DMS53 (cell line): ENCODE data around the gene SSPN.
"Not testable (repeated sequence)": the region's sequence is repeated elsewhere in the genome, so short reads cannot be mapped to it uniquely, and the experiment has no call there.

ENCODE experiments used
- DNase-seq: peaks from one replicate; lab custom pipeline; 2025; lab: John Stamatoyannopoulos, UW

The SSPN gene

DNA sequence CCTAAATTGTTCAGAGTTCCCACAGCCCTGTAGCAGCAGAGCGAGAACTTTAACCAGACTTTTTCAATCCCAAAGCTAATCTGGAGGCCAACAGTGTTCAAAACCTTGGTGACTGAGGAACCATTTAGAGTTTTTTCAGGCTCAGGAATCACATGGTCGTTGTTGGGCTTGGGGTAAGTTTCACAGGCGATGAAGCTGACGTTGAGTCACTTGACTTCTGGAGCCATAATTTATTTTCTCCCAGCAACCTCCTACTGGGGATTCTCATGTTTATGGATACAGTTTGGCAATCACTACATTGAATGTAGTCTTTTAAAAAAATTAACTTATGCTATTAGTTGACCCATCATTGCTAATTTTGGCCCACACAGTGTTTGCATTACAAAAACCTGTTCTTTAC is 34.5 kb downstream of the SSPN start:
- no peak for DNase-seq

DNA sequence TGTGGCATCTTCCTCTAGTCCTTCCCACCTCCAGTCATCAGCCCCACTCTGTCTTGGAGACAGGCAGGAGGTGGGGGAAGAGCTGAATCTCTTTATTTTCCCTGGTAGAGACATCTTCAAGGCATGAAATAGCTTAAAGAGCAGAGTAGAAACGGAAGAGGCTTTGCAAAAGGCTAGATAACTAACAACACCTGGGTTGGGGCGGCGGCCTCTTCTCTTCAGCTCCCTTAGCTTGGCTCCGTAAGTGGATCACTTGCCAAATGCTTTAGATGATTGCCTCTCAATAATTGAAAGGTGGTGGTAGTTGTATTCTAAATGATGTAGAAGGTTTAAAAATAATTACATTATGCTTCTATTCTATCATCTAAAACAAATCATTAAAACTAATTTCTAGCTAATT is 36.1 kb downstream of the SSPN start:
- DNase-seq: no peak

DNA sequence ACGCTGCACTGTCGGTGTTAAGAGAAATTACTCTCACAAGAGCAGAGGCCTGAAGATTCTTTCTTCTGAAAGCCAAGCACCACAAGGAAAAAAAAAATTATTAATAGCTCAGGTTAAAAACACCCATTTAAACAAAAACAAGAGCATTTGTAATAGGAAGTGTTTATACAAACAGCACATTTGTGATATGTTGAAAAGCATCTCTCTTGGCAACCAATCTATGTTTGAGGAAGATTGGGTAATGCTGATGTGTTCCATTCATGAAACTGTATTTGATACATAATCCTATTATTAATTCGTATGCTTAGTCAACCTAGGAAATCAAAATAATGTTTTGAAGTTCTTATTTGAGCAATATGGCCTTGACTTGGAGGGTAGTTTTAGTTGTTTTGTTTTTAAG is 36.5 kb downstream of the SSPN start:
- no peak for DNase-seq

DNA sequence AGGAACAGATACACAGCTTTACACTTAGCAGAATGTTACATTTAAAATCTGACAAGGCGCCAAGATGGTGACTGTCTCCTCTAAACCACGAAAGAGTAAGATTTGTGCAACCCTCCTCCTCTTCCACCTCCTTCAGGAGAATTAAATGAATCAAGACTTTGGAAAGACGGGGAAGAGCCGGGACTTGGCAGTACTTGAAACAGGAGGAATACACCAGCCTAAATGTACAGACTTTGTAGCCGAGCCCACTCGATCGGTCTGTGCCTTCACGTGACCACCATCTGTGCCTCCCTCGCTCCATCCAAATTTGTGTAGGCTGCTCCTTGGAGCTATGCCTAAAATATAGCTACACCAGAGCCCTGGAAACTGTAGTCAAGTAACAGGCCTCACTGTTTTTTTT is 38.3 kb downstream of the SSPN start:
- DNase-seq: no peak

- DNase-seq: not testable (repeated sequence)
Observed at GRCh38 chr12:26235465-26235864, 40.1 kb downstream of the SSPN start.

DNA sequence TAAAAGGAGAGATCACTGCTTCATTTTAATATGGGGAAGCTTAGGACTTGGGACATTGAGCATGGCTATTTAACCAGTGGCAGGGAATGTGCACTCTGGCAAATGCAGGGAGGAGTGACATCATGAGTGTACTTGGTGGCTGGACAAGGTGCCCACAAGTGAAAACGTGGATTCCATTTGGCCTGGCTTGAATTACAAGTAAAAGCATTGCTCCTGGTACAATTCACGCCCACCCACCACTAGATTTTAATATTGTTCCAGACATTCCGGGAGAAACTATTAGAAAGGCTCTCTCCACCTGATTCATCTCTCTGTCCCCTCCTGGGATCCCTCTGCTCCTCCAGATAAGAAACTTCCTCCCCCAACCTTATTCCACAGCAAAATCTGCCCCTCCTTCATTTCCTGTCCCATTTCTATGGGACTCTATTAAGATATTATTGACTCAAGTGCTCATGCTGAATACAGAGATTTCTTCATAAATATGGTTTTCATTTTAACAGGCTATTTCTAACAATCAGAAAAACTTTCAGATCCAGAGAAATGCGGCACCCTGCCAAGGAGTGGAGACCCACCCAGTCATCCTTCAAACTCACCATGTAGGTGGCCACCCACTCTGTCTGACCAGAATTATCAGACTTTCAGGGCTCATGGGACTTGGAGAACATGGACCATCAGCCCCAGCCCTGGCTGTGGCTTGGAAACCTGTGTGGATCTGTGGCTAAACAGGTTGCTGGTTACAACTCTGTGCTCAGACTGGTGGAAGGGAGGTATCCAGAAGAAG is 43.2 kb downstream of the SSPN start:
- DNase-seq: no peak

DNA sequence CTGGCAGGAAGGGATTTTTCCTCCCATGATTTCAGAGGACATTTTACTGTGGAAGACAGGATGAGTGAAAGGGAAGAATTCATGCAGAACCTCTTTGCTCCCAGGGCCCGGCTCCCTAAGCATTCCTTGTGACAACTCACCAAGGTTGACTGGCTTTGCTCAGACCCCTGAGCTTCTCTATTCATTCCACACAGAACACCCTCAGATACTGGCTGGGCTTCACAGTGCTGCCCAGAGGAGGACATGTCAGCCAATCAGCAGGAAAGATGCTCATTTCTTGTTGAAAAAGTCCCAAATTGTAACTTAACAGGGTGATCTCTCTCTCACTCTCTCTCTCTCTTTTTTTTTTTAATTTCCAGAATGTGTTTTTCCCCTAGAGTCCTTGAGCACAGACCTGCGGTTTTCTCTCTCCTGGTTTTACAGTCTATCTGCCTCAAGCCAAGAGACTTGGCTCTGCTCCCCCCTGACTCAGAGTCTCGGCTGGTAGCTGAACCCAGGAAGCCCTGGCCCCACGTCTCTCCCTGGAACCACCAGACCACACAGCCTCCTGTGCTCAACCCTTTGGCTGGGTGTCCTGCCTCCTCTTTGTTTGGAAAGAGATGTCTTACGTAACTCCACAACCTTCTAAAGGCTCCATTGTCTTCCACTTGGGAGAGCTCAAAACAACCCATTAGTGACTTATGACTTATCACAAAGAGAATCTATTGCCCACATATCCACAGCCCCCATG is 43.9 kb downstream of the SSPN start:
- no peak for DNase-seq

GRCh38 chr12:26239852-26240815 is 44.8 kb downstream of the SSPN start:
- DNase-seq: no peak

DNA sequence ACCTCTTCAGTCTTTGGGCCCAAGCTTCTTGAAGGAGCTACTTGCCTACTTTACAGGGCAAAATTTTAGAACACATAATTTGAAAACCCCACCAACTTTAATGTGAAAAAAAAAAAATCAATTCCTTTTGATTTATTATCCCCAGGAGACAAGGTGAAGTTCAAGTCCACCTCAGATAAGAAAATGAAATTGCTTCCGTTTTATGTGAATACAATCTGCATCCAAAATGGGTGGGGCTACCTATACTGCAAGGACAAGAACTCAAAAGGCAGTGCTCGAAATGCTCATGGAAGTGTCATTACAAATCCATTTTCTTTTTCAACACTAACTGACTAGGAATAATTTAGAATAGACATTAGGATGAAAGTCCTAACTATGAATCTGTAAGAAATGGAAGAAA is 45.7 kb downstream of the SSPN start:
- no peak for DNase-seq

- no peak for DNase-seq
Observed at GRCh38 chr12:26242683-26243082, 47.3 kb downstream of the SSPN start.

DNA sequence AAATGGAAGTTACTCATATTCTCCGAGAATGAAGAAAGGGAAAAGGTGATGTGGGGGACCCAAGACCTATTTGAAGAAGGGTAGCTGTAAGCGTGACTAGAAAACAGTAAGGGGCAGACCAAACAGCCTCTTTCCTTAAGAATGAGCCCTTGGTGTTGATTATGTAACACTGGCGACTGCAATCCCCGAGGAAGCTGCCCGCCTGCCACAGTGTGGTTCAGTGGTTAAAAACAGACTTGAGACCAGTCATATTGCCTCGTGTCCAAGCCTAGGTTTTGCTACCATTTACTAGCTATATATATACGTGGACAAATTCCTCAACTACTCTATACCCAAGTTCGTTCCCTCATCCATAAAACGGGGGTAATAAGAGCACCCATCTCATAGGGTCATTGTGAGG is 49.1 kb downstream of the SSPN start:
- DNase-seq: no peak

DNA sequence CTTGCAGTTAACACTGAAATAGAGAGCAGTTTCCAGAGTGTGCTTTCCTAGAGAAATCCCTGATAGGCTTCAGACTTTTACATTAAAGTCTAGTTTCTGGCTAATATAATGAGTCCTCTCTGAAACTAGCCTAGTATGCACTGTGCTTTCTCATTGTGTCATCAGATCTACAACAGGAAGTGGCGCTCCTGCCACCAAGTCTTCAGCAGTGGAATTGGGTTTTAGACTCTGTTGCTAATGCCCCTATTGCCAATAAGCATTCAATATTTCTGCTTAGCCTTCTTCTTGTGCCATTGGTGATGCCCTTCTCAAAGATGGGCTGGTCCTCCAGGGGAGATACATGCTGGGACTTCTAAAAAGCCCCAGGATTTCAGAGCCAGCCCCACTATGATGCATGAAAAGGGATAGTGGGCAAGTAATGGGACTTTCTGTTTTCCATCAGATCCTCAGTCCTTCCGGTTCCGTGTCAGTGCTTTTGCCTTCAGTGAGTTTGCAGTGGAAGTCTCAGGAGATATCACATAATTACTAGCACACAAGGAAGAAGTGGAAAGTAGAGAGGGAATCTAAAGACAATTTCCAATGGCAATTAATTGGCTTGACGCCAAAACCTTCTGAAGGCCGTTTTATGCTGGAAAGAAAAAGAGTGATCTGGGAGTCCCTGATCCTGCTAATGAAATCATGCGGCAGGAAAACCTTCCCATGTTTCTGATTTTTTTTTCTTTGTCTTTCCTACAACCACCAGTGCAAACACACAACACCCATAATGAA is 50.0 kb downstream of the SSPN start:
- no peak for DNase-seq

- DNase-seq: peak; percentile 53
Observed at GRCh38 chr12:26246483-26247164, 51.3 kb downstream of the SSPN start.

GRCh38 chr12:26247873-26248272 is 52.5 kb downstream of the SSPN start:
- no peak for DNase-seq

- no peak for DNase-seq
Observed at GRCh38 chr12:26250801-26251200, 55.4 kb downstream of the SSPN start.

- DNase-seq: no peak
Observed at GRCh38 chr12:26251600-26251999, 56.2 kb downstream of the SSPN start.

- no peak for DNase-seq
Observed at GRCh38 chr12:26252946-26253345, 57.6 kb downstream of the SSPN start.

- no peak for DNase-seq
Observed at GRCh38 chr12:26255893-26256645, 60.7 kb downstream of the SSPN start.

DNA sequence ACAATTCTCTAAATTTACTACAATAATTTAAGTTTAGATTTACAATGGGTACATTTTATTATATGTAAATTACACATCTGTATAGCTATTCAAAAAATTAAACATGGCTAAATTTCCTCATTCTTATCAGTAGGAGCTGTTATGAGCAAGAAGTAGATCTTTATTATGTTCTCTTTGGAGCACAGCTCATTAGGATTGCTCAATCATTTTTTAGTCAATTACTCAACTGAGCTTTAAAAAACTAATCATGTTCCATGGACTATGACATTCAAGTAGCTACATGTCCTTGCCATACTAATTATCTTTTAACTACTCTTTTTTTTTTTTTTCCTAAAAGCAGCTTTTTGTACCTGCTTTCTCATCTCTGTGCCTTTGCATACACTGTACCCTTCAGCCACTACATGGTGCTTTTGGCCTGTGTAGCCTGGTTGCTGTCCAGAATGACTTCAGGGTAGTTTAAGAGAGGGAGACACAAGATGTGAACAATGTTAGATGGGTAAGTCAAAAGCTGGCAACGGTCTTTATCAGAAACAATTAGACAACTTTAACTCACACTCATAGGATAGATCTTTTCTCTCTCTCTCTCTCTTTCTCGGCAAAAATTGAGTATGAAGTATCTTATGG is 69.0 kb downstream of the SSPN start:
- no peak for DNase-seq

GRCh38 chr12:26265606-26266005 is 70.2 kb downstream of the SSPN start:
- no peak for DNase-seq
